Stimulated activated CD4-positive, alpha-beta T cell treated with anti-CD3 and anti-CD28 coated beads, Interleukin-1b, Interleukin-23, amount 100 ng/mL, for 4 hours (primary cell): Measurements from ENCODE around the gene HMX2.
"Not testable (repeated sequence)": the region's sequence is repeated elsewhere in the genome, so short reads cannot be mapped to it uniquely, and the experiment has no call there.

Experiments used
- DNase-seq, 2 donors: peaks; one replicate each; pipeline ENCODE4 v3.0.0-alpha.2; 2020; ENCODE audit warnings: low read depth in 2 of 2

HMX2 gene

DNA sequence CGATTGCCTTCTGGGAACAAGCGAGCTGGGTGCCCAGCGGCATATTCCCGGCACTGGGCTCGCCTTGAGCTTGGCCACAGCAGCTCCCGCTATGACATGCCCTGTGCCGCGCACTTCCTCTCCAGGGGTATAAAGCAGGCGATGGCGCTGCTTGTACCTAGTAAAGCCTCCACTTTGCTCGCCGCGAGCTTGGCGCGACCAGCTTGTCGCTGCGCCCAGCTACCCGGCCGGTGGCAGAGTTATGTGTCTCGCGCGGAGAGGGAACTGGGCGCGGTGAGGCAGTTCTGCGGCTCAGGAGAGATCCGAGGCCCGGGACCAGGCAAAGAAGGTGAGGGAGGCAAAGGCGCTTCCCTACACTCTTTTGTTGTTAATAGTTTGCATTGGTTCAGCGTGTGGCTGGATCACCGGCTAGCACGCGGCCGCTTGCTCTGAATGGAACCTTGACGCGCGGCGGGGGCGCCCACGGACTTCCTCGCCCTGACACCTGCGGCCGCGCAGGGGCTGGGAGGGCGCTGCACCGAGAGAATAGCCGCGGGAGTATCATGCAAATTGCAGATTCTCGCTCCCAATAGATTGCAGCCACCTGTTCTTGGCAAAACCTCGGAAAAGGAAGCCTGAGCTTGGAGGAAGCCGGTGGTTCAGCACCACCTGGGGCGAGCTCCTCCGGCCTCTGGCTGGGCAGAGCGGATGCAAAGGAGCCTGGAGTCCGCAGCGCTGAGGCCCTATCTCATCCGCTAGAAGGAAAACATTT, 3.2 kb downstream of the HMX2 start:
- no peak for DNase-seq

DNA sequence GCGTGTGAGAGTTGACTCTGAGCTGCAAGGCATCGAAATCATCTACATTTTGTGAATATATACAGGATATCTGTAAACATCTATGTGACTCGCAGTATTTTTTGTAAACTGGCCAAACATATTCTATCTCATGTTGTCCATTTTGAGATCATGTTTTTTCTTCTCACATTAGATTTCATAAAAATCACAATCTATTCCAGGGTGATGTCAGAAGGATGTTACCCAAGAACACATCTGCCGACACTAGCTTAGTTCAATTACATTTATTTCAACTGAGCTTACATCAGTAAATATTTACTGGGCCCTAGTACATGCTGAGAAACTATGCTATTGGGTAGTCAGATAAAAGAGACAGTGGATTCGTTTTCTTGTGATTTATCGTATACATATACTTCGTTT, 3.8 kb downstream of the HMX2 start:
- DNase-seq = no peak

DNA sequence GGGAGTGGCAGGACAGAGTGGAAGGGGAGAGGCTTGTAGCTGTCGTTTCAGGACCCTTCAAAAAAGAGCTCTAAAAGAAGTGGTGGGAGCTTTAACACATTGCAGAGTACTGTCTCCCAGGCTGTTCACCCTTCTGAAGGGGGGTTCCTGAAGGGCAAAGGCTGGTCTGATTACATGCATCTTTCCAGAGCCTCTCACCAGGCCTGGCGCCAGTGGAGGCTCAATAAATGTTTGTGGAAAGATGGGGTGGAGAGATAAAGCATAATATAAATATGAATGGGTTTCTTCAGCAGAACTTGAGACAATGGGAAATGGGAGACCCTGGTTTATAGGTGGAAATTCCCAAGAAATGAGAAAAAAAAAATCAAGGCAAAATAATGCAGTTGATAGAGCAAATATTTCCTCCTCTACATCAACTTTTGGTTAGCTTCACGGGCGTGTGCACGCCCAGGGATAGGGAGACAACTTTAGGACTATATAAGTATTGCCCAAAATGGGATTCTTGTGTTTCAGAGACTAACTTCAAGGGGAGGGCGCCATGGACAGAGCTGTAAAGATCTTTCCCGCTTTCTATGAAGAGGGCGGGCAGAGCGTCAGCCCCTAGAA, 5.7 kb downstream of the HMX2 start:
- no peak for DNase-seq

DNA sequence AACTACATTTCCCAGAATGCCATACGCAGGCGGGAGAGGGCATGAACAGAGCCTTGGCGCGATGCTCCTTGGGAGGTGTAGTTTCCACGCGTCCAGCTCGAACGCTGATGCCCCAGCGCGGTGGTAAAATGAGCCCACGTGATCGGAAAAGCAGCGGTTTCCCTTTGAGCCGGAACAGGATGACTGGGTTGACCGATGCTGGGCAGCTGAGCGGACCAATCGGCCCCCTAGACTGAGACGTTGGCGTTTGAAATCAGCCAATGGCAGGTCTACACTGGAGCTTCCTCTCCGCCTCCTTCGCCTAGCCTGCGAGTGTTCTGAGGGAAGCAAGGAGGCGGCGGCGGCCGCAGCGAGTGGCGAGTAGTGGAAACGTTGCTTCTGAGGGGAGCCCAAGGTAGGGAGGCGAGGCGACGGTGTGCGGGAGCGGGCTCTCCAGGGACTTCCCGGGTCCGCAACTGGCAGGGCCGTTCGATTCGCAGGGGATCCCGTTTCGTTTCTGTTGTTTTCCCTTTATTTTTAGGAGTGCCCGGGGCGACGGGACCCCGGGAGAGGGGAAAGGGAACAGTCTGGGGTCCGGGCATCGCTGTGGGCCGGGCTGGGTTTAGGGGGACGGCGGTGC, 6.3 kb downstream of the HMX2 start, which contains the start of gene BUB3:
BUB3 (plus strand) TSS at position 311 of the 619 bp plus-strand sequence. CDS start 516 bp downstream, outside the sequence.
- peak; percentile 79 to 91 for DNase-seq

DNA sequence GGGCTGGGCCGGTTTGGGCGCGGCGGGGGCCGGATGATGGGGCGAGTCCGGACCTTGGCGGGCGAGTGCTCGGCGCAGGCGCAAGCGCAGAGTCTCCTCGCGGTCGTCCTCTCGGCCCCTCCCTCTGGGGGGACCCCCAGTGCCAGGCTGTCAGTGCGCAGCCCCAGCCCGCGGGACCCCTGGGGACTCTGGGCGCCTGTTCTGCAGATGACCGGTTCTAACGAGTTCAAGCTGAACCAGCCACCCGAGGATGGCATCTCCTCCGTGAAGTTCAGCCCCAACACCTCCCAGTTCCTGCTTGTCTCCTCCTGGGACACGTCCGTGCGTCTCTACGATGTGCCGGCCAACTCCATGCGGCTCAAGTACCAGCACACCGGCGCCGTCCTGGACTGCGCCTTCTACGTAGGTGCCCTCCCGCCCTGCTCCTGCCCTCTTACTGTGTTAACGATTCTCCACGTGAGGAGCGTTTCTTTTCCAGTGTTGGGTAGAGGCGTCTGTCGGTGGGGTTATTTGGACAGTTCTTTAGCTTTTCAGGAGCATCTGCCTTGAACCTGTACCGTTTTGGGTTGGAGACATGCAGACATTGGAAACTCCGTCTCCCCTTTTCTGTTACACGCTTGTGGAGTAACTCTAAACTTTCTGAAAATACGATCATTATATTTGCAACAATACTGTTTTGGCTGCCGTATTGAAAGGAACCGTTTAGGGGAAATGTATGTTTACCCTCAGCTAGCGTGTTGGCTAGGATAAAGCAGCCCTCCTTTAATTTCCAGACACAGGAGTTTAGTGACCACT, 7.0 kb downstream of the HMX2 start:
- no peak for DNase-seq

DNA sequence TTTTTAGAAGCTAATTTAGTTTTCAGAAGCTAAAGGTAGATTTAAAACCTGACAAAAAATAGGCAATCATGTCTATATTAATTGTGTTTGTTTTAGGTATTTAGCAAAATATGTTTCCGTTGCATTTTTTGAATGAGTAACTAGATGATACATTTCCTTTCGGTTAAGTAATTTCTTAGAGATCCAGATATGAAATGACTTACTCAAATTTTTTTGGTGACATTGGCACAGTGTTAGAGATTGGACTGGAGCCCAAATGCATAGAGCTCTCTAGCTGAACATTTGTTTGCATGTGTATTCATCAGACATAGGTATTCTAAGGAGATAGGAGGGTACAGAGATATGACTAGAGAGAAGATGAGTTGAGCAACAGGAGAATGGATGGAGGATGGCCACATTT, 8.1 kb downstream of the HMX2 start:
- no peak for DNase-seq

DNA sequence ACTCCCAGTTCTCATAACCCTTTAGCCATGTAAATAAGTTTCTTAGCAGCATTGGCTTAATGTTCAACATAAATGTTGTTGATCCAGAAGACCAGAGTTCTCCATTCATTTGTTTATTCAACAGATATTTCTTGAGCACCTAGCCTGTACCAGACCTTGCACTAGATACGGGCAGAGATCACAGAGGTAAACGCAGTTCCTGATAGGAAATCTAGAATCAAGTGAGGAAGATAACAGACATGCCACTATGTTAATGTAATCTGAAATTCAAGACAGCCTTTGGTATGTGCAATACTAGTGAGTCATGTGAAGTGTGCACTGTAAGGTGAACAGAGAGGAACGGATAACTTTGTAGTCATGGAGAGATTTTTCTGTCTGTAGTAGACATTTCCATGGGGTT, 9.3 kb downstream of the HMX2 start:
- DNase-seq = no peak

DNA sequence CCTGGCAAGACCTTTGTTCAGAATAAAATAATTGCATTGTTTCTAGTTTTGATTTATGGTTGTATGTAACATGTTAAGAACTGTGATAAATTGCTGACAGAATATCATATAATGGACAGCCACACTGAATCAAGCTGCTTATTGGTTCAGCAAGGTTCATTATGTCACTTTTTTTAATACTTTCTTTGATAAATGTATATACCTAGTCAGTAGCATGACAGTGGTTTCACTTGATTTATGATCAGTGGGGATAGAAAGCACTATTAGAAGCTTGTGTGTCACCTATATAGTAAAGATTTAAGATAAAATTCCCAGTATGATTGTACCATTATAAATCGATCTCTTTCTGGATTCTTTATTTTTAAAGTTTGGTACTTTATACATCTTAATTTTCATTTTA, 10.7 kb downstream of the HMX2 start:
- no peak for DNase-seq

DNA sequence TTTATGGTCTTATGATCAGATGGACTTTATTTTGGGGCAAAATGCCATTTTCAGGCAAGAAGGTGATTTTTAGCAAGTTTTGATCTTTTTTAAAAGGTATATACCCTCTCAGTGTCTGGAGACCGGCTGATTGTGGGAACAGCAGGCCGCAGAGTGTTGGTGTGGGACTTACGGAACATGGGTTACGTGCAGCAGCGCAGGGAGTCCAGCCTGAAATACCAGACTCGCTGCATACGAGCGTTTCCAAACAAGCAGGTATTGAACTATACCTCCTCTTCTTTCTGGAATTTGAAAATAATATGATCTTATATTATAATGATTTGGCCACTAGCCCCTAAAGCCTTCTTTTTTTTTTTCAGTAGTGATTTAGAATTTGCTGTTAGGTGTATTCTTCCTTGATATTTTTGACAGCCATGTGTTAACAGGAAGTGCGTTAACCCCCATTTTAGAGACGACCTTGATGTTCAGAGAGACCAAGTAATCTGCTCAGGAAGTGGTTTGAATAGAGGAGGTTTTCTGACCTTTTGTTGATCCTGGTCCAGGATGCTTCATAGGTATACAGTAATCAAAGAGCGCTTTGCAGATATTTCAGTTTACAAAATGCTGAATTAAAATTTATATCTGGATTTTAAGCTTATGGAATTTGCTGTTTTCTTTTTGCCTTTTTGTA, 12.5 kb downstream of the HMX2 start:
- DNase-seq = no peak

DNA sequence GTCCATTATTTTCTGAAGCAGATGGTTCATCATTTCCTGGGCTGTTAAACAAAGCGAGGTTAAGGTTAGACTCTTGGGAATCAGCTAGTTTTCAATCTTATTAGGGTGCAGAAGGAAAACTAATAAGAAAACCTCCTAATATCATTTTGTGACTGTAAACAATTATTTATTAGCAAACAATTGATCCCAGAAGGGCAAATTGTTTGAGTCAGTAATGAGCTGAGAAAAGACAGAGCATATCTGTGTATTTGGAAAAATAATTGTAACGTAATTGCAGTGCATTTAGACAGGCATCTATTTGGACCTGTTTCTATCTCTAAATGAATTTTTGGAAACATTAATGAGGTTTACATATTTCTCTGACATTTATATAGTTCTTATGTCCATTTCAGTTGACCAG, 16.4 kb downstream of the HMX2 start:
- DNase-seq = no peak

DNA sequence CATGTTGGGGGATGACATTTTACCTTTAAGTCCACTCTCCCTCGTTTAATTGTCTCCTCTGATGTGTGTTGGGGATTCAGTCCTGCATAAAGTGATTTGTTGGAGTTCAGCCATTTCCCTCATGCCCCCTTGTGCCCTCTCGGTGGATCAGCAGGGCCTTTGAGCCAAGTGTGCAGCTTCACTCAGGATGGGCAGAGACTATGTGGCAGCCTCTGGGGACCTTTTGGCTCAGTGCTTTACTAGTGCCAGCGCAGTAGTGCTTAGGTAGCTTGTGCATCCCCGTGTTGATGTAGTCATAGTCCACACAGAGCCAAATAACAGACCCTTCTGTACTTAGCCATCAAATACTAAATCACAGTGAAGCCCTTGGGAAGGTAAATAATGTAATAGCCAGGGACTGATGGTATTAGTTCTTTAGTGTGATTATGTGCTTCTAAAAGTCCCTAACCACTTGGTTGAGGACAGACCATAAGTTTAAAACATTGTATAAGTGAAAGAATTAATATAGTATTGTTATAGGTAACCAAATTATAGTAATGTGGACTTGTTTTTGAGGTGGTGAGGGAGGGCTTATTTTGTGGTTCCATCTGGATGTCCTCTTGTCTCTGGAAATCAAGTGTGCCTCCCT, 17.6 kb downstream of the HMX2 start:
- no peak for DNase-seq

DNA sequence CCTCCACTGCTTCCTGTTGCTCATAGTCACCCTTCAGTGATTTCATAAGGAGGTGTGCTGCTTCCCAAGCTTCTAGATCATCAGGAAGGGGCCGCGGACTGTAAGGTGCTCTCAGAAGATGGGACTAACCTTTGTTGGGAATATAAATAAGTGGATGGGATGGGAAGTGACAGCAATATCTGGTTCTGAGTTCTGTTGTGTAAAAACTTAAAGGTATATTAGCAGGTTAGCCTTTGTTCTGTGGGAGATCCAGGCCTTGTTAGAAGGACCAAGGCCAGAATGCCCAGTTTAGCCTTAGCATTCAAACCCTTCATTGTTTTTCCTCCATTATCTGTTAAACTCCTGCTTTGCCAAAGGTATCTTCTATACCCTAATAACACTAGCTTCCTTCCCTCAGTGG, 18.7 kb downstream of the HMX2 start:
- no peak for DNase-seq

DNA sequence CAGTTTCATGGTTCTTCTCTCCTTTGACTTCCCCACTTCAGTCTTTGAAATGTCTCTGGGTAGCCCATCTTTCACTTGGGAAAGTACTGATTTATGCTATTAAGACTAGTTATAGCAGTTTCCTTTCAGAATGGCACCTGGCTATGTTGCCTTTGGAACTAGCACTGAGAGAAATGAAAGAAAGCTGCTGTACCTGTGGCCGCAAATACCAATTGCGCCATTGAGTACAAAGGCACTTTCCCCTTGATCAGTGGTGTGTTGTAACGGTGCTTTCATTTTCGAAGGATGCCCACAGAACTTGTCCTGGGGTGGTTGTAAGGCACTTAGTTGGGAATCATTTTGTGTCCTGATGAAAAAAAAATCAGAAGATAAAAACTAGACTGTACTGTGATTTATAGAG, 23.0 kb downstream of the HMX2 start:
- DNase-seq = no peak

DNA sequence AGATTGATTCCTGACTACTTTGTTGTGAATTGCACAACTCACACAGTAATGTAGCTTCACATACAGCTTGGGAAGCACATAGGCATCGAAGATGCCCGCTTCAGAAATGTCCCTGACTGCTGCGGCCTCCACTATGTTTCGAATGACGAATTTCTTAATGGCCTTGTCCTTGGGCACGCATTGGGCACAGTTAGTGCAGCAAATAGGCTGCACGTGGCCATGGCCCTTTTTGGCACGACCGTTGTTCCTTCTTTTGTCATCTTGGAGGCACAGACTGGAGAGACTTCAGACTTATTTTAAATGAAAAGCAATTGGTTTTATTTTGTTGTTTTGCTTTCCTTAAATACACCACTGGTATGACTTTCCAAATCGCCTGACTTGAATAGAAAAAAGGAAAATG, 23.7 kb downstream of the HMX2 start:
- not testable (repeated sequence) for DNase-seq

DNA sequence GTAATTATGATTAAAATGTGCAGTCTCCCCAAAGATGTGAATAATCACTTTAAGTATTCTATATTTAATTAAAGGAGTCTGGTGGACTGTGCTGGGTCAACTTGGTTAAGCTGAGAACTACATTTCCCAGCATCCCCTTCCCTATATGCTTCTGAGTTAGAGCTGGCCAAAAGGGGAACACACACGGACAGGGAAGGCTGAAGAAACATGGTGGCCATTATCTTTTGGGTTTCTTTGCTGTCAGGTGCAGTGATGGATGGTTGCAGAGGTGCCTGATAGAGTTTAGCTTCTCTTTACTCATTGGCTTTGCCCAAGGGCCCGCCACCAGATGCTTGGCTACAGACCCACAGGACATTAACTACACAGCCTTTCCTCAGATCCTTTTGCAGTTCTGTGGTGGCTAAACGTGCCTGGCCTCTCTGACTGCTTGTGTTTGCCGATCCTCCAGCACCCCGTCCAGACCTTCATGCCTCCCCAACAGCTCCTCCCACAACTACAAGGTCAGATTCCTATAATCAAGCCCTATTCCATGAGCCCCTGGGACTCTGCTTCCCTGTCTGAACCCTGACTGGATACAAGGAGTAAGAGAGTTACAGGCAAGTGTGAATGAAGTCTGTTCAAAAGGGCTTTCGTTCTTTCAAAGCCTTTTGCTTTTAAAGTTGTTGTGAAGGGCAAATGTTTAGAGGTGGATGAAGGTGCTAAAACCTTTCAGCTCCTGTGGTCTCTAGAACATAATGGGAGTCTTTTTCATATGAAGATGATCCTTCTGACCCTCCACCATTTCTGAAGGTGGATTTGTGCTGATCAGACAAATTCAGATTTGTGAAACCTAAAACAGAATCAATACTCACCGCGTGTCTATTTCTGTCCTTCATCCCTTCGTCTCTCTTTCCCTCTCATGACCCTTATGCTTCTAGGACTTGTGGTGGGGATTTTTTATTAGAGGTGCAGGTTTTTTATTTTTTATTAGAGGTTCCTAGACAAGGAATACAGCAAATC, 27.8 kb downstream of the HMX2 start:
- DNase-seq = no peak

DNA sequence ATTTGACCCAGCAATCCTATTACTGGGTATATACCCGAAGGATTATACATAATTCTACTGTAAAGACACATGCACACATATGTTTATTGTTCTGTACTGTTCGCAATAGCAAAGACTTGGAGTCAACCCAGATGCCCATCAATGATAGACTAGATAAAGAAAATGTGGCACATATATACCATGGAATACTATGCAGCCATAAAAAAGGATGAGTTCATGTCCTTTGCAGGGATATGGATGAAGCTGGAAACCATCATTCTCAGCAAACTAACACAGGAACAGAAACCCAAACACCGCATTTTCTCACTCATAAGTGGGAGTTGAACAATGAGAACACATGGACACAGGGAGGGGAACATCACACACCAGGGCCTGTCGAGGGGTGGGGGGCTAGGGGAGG, 30.5 kb downstream of the HMX2 start:
- not testable (repeated sequence) for DNase-seq

DNA sequence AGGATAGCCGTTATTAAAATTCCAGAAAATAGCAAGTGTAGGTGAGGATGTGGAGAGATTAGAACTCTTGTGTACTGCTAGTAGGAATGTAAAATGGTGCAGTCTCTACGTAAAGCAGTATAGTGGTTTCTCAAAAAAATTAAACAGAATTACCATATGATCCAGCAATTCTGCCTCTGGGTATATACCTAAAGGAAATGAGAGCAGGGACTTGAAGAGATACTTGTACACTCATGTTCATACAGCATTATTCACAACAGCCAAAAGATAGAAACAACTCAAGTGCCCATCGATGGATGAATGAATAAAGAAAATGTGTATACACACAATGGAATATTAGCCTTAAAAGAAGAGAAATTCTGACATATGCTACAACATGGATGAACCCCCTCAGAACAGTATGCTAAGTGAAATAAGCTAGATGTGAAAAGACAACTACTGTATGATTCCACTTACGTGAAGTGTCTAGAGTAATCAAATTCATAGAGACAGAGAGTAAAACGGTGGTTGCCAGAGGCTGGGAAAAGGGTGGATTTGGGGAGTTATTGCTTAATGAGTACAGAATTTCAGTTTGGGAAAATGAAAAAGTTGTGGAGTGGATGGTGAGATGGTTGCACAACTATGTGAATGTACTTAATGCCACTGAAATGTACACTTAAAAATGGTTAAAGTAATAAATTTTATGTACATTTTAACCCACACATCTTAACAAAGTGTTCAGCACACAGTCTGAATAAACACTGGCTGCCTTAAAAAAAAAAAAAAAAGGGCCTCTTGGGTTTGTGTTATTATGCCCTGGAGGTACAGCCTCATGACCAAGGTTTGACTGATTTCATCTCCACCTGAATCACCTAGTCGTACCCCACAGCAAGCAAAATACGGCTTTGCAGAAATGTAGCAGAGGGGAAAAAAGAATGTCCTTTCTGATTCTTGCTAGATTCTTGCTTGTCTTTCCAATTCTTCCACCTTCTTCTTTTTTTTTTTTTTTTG, 32.5 kb downstream of the HMX2 start:
- no peak for DNase-seq

DNA sequence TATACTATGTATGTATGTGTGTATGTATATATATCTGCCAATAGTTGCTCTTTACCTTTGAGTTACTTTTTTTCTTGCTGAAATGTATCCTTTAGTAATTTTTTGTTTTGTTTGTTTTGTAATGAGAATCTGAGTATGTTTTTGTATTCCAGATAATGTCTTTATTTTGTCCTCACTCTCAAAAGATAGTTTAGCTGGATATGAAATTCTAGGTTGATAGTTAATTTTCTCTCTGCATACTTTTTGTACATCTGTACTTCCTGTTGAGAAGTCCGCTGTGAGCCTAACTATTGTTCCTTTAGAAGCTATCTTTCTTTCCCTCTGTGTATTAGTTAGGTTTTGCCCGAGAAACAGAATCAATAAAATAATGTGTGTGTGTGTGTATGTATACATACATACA, 35.8 kb downstream of the HMX2 start:
- DNase-seq = no peak

DNA sequence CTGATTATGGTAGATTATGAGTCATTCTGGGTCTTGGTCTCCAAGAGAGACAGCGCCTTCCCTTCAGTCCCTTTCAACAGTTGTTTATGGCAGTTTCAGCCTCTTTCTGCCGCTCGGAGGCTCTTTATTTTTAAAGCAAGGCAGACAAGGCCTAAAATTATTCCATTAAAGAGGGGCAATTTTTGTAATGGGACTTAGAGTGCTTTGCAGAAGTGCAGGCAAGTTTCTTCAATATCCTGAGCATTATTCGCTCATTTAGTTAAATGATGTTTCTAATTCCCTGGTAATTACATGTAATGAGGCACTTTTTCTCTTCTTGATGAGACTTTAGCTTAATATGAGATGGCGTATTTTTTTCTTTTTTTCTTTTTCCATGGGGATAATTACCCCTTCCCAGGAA, 39.8 kb downstream of the HMX2 start:
- DNase-seq = no peak
